KMS-11 (cell line): Measurements from ENCODE around the gene SPNS1.

ENCODE experiments used
- H2AFZ ChIP-seq: fragments of 200-600 bp; sonication (generic); 2 replicates; pipeline ENCODE4 v1.6.1; 2016; ENCODE audit warnings: antibody characterized with exemption, mixed run types, low read depth
- H3K27ac ChIP-seq: fragments of 200-600 bp; sonication (generic); 2 replicates; pipeline ENCODE4 v1.6.1; 2016; ENCODE audit warnings: mild to moderate bottlenecking, mixed run types
- H3K27me3 ChIP-seq: fragments of 200-600 bp; sonication (generic); 2 replicates; pipeline ENCODE4 v1.6.1; 2017; ENCODE audit warnings: mild to moderate bottlenecking, low read depth, mixed run types, moderate library complexity; ENCODE audit not compliant: insufficient read depth
- H3K36me3 ChIP-seq: fragments of 200-600 bp; sonication (generic); 2 replicates; pipeline ENCODE4 v1.6.1; 2017; ENCODE audit warnings: mild to moderate bottlenecking, mixed run types; ENCODE audit not compliant: insufficient read depth
- H3K4me1 ChIP-seq: fragments of 200-600 bp; sonication (generic); 2 replicates; pipeline ENCODE4 v1.6.1; 2016; ENCODE audit warnings: mild to moderate bottlenecking, low read depth, mixed run types; ENCODE audit not compliant: poor library complexity, severe bottlenecking
- H3K4me2 ChIP-seq: fragments of 200-600 bp; sonication (generic); 2 replicates; pipeline ENCODE4 v1.7.0; 2016; ENCODE audit warnings: mild to moderate bottlenecking, mixed run types
- H3K4me3 ChIP-seq: fragments of 200-600 bp; sonication (generic); IDR thresholded peaks from 2 replicates; pipeline ENCODE4 v1.6.1; 2017; ENCODE audit warnings: low read depth, low read length, mixed read lengths; ENCODE audit not compliant: insufficient read depth
- H3K79me2 ChIP-seq: fragments of 200-600 bp; sonication (generic); 2 replicates; pipeline ENCODE4 v1.6.1; 2016; ENCODE audit warnings: low read depth, mixed run types; ENCODE audit not compliant: insufficient read depth
- H3K9ac ChIP-seq: fragments of 200-600 bp; sonication (generic); 2 replicates; pipeline ENCODE4 v1.6.1; 2016; ENCODE audit warnings: mild to moderate bottlenecking, mixed run types
- H4K20me1 ChIP-seq: fragments of 200-600 bp; sonication (generic); 2 replicates; pipeline ENCODE4 v1.6.1; 2016; ENCODE audit warnings: mild to moderate bottlenecking, mixed run types; ENCODE audit not compliant: insufficient read depth
- TF ChIP-seq, protein P1 (sequence below): fragments of 200-600 bp; sonication (generic); conservative IDR thresholded peaks from 2 replicates; pipeline ENCODE4 v1.6.1; 2017; ENCODE audit warnings: low read depth, mild to moderate bottlenecking, antibody characterized with exemption, low read length, moderate library complexity, mixed read lengths

The SPNS1 gene

DNA sequence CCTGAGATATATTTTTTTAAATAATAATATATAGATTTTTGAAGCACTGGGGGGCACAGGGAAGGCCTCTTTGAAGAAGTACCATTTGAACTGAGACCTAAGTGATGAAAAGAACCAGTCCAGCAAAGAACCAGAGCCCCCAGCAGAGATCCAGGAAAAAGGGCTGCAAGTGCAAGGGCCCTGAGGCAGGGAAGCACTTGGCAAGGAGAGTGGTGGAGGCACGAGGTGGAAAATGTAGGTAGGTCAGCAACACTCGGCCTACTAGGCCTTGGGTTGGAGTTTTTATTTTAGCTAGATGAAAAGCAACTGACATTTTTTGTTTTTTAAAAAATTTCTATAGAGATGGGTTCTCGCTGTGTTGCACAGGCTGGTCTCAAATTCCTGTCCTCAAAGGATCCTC lies 44.4 kb upstream of the SPNS1 start:
- Histone ChIP-seq H3K27me3 (no peaks in the 10 kb centered on the region), H2AFZ (no peak overlapping the region), H4K20me1 (no peaks in the 10 kb centered on the region), H3K4me1 (peaks cover 17% of the 10 kb centered on the region), H3K4me3 (no peak overlapping the region), H3K4me2 (no peak overlapping the region), H3K9ac (no peak overlapping the region), H3K36me3 (no peaks in the 10 kb centered on the region), H3K27ac (no peak overlapping the region), H3K79me2 (no peaks in the 10 kb centered on the region)
- TF ChIP-seq, protein P1, sequence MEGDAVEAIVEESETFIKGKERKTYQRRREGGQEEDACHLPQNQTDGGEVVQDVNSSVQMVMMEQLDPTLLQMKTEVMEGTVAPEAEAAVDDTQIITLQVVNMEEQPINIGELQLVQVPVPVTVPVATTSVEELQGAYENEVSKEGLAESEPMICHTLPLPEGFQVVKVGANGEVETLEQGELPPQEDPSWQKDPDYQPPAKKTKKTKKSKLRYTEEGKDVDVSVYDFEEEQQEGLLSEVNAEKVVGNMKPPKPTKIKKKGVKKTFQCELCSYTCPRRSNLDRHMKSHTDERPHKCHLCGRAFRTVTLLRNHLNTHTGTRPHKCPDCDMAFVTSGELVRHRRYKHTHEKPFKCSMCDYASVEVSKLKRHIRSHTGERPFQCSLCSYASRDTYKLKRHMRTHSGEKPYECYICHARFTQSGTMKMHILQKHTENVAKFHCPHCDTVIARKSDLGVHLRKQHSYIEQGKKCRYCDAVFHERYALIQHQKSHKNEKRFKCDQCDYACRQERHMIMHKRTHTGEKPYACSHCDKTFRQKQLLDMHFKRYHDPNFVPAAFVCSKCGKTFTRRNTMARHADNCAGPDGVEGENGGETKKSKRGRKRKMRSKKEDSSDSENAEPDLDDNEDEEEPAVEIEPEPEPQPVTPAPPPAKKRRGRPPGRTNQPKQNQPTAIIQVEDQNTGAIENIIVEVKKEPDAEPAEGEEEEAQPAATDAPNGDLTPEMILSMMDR = no peak

DNA sequence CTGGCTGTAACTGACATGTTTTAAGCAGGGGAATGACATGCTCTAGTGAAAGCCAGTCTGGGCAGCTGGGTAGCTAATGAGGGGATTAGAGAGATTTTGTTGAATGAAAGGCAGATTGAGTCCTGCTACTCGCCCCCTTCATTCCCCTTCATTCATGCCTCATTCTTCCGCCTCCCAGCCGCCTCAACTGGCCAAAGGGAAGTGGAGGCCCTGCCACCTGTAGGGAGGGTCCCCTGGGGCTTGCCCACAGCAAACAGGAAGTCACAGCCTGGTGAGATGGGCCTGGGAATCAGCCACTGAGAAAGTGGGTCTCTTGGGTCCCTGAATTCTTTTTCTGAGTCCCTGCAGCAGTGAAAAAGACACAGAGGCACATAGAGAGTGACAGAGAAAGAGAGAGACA lies 43.9 kb upstream of the SPNS1 start:
- Histone ChIP-seq H4K20me1 (no peaks in the 10 kb centered on the region), H3K27ac (no peak overlapping the region), H3K36me3 (no peaks in the 10 kb centered on the region), H3K79me2 (no peaks in the 10 kb centered on the region), H3K4me2 (no peak overlapping the region), H3K27me3 (no peaks in the 10 kb centered on the region), H3K4me1 (peaks cover 21% of the 10 kb centered on the region), H3K9ac (no peak overlapping the region), H3K4me3 (no peak overlapping the region), H2AFZ (no peak overlapping the region)
- TF ChIP-seq, protein P1 = no peak

DNA sequence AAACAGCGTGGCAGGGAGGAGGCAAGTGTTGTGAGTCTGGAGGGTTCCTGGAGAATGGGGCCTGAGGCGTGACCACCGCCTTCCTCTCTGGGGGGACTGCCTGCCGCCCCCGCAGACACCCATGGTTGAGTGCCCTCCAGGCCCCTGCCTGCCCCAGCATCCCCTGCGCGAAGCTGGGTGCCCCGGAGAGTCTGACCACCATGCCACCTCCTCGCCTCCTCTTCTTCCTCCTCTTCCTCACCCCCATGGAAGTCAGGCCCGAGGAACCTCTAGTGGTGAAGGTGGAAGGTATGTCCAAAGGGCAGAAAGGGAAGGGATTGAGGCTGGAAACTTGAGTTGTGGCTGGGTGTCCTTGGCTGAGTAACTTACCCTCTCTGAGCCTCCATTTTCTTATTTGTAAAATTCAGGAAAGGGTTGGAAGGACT lies 42.8 kb upstream of the SPNS1 start, which contains the start of gene CD19:
TSS of gene CD19 (plus strand) at position 171 of the 425 bp plus-strand sequence. CDS start at position 201, 30 bp downstream.
- Histone ChIP-seq H3K27ac (no peak within 1 kb of the TSS), H2AFZ (no peak within 1 kb of the TSS), H4K20me1 (no peaks in the 10 kb centered on the region), H3K4me2 (no peak within 1 kb of the TSS), H3K79me2 (no peaks in the 10 kb centered on the region), H3K9ac (no peak within 1 kb of the TSS), H3K36me3 (no peaks in the 10 kb centered on the region), H3K4me1 (peaks cover 24% of the 10 kb centered on the region), H3K27me3 (no peaks in the 10 kb centered on the region), H3K4me3 (no peak within 1 kb of the TSS)
- TF ChIP-seq, protein P1 = no peak

DNA sequence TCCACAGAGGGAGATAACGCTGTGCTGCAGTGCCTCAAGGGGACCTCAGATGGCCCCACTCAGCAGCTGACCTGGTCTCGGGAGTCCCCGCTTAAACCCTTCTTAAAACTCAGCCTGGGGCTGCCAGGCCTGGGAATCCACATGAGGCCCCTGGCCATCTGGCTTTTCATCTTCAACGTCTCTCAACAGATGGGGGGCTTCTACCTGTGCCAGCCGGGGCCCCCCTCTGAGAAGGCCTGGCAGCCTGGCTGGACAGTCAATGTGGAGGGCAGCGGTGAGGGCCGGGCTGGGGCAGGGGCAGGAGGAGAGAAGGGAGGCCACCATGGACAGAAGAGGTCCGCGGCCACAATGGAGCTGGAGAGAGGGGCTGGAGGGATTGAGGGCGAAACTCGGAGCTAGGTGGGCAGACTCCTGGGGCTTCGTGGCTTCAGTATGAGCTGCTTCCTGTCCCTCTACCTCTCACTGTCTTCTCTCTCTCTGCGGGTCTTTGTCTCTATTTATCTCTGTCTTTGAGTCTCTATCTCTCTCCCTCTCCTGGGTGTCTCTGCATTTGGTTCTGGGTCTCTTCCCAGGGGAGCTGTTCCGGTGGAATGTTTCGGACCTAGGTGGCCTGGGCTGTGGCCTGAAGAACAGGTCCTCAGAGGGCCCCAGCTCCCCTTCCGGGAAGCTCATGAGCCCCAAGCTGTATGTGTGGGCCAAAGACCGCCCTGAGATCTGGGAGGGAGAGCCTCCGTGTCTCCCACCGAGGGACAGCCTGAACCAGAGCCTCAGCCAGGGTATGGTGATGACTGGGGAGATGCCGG lies 42.0 kb upstream of the SPNS1 start:
- Histone ChIP-seq H3K4me1 (peaks cover 26% of the 10 kb centered on the region), H3K79me2 (no peaks in the 10 kb centered on the region), H3K36me3 (no peaks in the 10 kb centered on the region), H3K9ac (no peak overlapping the region), H3K27me3 (no peaks in the 10 kb centered on the region), H3K4me3 (no peak overlapping the region), H4K20me1 (no peaks in the 10 kb centered on the region), H2AFZ (no peak overlapping the region), H3K4me2 (no peak overlapping the region), H3K27ac (no peak overlapping the region)
- TF ChIP-seq, protein P1 = no peak
